GM19240 (cell line): ENCODE results near the gene LYZL2.
A peak's percentile ranks its signal among the peaks of the same experiment; 100 is the strongest.
"Not testable (repeated sequence)": the region's sequence is repeated elsewhere in the genome, so short reads cannot be mapped to it uniquely, and the experiment has no call there.

ENCODE experiments used
- DNase-seq: peaks from one replicate; pipeline ENCODE4 v3.0.0; 2011; ENCODE audit warnings: low spot score; ENCODE audit not compliant: insufficient read length

LYZL2 gene

GRCh38 chr10:30596013-30596412, 33.5 kb downstream of the LYZL2 start:
- no peak for DNase-seq

GRCh38 chr10:30594077-30594476, 35.5 kb downstream of the LYZL2 start:
- DNase-seq, result no peak

- DNase-seq, result not testable (repeated sequence)
Measured at GRCh38 chr10:30592770-30593169, 36.8 kb downstream of the LYZL2 start.

GRCh38 chr10:30591249-30591670, 38.3 kb downstream of the LYZL2 start:
- peak; percentile 13 for DNase-seq

GRCh38 chr10:30589441-30589840, 40.1 kb downstream of the LYZL2 start:
- DNase-seq, result no peak

GRCh38 chr10:30587522-30588031, 42.0 kb downstream of the LYZL2 start:
- peak; percentile 19 for DNase-seq

- no peak for DNase-seq
Measured at GRCh38 chr10:30586828-30587227, 42.7 kb downstream of the LYZL2 start.

- peak; percentile 14 for DNase-seq
Measured at GRCh38 chr10:30583778-30584415, 45.7 kb downstream of the LYZL2 start.

GRCh38 chr10:30581779-30582380, 47.7 kb downstream of the LYZL2 start:
- no peak for DNase-seq

- DNase-seq, result no peak
Measured at GRCh38 chr10:30580676-30581075, 48.9 kb downstream of the LYZL2 start.

- no peak for DNase-seq
Measured at GRCh38 chr10:30580241-30580640, 49.3 kb downstream of the LYZL2 start.

GRCh38 chr10:30579574-30579973, 50.0 kb downstream of the LYZL2 start:
- no peak for DNase-seq

- no peak for DNase-seq
Measured at GRCh38 chr10:30577048-30577447, 52.5 kb downstream of the LYZL2 start.

GRCh38 chr10:30576641-30577040, 52.9 kb downstream of the LYZL2 start:
- no peak for DNase-seq

- DNase-seq, result no peak
Measured at GRCh38 chr10:30574432-30574796, 55.1 kb downstream of the LYZL2 start.

GRCh38 chr10:30573721-30574431, 55.7 kb downstream of the LYZL2 start:
- DNase-seq, result no peak

GRCh38 chr10:30565449-30565848, 64.1 kb downstream of the LYZL2 start:
- DNase-seq, result no peak

GRCh38 chr10:30562787-30563186, 66.8 kb downstream of the LYZL2 start:
- DNase-seq, result no peak
